ENCODE data around the gene LMX1A.

Gene LMX1A

DNA sequence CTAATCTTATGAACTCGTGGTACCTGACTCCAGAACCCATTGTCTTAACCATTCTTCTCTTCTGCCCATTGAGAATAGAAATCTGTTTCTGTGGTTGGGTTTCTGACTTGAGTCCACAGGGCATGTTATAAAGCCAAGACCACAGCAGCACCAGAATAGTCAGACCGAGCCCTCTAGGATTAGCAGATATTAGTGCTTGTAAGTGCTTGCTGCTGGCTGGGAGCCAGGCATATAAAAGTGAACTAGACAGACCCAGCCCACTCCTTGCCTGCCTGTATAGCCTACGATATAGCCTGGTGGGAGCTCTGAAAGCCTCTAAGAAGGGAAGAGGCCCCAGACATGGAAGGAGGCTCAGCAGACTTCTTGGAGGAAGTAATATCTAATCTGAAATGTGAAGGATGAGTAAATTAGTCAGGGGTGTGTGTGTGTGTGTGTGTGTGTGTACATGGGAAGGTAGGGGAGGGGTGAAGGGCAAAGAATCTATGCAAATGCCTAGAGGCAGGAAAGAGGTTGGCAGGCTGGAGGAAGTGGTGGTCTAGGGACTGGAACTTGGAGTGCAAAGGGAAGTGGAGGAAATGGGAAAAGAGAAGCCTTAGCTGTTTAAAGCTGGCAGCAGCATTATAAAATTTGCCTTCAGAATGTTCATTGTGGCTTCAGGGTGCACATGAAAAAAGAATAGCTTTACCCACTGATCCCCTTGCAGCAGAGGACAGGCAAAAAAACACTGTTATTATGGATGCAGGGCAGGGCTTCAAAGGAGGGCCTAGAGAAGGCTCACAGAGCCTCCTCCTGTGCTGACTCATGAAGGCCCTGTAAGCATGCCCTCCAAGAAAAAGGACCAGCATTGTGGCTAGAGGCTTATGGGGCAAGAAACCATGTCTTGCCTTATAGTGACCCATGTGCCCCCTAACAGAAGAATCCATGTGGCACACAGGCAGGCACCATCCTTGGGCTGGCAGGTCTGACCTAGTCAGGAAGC, 169.2 kb downstream of the LMX1A start:
- no peak for DNase-seq (ENCODE audit: low read depth, low spot score)
- no peak overlapping the region for H3K4me3 ChIP-seq (ENCODE audit: low read depth, low read length)
- CTCF ChIA-PET: no interaction called here
- POLR2A ChIA-PET: no interaction called here
- TF ChIP-seq, protein P1, sequence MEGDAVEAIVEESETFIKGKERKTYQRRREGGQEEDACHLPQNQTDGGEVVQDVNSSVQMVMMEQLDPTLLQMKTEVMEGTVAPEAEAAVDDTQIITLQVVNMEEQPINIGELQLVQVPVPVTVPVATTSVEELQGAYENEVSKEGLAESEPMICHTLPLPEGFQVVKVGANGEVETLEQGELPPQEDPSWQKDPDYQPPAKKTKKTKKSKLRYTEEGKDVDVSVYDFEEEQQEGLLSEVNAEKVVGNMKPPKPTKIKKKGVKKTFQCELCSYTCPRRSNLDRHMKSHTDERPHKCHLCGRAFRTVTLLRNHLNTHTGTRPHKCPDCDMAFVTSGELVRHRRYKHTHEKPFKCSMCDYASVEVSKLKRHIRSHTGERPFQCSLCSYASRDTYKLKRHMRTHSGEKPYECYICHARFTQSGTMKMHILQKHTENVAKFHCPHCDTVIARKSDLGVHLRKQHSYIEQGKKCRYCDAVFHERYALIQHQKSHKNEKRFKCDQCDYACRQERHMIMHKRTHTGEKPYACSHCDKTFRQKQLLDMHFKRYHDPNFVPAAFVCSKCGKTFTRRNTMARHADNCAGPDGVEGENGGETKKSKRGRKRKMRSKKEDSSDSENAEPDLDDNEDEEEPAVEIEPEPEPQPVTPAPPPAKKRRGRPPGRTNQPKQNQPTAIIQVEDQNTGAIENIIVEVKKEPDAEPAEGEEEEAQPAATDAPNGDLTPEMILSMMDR (IDR thresholded peaks at IDR 0.05; ENCODE audit: insufficient read depth, low read length, missing control alignments): no peak

DNA sequence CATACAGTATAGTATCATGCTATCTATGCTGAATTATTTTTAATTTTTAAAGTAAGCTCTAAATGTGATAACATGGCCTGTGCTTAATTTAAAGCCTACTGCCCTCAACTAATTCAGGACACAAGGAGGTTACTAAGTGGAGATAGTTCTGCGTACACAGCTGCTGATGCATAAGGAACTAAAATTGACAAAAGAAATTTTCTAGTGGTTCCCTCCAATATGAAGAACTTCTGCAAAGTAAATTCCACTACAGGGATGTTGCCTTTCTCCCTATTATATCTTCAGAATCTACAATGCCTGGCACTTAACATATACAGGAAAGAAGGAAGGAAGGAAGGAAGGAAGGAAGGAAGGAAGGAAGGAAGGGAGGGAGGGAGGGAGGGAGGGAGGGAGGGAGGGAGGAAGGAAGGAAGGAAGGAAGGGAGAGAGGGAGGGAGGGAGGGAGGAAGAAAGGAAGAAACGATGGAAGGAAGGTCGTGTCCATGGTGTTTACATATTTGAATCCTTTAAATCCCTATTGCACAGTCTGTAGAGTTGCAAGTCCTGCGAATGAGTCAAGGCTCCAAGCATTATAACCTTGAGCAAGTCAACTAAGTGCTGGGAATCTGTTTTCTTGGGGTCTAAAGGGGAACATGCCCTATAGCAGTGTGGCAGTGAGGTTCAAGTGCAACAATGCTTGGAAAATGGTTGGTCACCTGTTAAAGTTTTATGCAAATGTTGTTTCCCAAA, 171.2 kb downstream of the LMX1A start:
- no peak for DNase-seq (ENCODE audit: low read depth, low spot score)
- H3K4me3 ChIP-seq (ENCODE audit: low read depth, low read length): no peak overlapping the region
- CTCF ChIA-PET: no interaction called here
- TF ChIP-seq, protein P1 (IDR thresholded peaks at IDR 0.05; ENCODE audit: insufficient read depth, low read length, missing control alignments): no peak
- POLR2A ChIA-PET: no interaction called here

DNA sequence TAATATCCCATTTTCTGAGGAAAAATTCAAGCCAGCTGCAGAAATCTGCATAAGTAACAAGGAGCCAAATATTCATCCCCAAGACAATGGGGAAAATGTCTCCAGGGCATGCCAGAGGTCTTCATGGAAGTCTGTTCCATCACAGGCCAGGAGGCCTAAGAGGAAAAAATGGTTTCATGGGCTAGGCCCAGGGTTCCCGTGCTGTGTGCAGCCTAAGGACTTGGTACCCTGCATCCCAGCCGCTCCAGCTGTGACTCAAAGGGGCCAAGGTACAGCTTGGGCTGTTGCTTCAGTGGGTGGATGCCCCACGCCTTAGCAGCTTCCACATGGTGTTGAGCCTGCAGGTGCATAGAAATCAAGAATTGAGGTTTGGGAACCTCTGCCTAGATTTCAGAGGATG, 173.5 kb downstream of the LMX1A start:
- ChIA-PET CTCF (no interaction called here), POLR2A (no interaction called here)
- H3K4me3 ChIP-seq (ENCODE audit: low read depth, low read length): no peak overlapping the region

DNA sequence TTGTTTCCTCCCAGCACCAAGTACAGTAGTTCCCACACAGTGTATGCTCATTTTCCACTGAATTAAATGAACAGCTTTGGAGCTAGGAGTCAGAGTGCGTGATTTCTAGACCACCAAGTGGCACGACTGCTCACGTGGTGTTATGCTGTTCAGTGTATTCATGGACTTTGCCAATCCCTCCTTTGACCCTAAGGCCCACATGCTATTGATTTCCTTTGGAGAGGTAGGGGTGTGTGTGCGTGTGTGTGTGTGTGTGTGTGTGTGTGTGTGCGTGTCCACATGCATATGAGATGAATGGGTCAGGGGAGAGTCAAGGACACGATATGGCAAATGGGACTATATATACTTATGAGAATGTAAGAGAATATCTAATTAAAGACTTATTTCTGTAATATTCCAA, 177.2 kb downstream of the LMX1A start:
- H3K4me3 ChIP-seq (ENCODE audit: low read depth, low read length): no peak overlapping the region
- POLR2A ChIA-PET: no interaction called here
- DNase-seq (ENCODE audit: low read depth, low spot score): no peak
- TF ChIP-seq, protein P1 (IDR thresholded peaks at IDR 0.05; ENCODE audit: insufficient read depth, low read length, missing control alignments): no peak
- CTCF ChIA-PET: no interaction called here

More for the DNA sequence above, 173.5 kb downstream of the LMX1A start:
- no peak for DNase-seq (ENCODE audit: low read depth, low spot score)
- TF ChIP-seq, protein P1 (IDR thresholded peaks at IDR 0.05; ENCODE audit: insufficient read depth, low read length, missing control alignments): no peak

DNA sequence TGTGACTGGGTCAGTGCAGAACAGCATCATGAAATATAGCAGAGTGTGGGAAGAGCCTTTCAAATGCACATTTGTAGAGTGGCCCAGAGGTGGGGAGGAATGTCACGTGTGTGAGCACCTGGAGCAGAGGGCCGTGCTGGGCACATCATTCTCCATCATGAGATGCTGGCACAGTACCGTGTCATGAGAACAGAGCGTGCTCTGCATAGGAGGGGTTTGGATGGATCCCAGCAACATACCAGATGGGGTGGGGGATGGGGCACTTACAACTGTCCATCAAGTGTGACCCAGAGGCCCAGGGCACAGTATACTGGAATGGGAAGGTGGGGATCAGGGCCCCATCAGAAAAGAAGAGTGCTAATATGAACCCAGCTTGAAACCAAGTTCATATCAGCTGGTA, 182.0 kb downstream of the LMX1A start:
- ChIA-PET POLR2A (no interaction called here), CTCF (no interaction called here)
- no peak for DNase-seq (ENCODE audit: low read depth, low spot score)
- TF ChIP-seq, protein P1 (IDR thresholded peaks at IDR 0.05; ENCODE audit: insufficient read depth, low read length, missing control alignments): no peak
- no peak overlapping the region for H3K4me3 ChIP-seq (ENCODE audit: low read depth, low read length)

DNA sequence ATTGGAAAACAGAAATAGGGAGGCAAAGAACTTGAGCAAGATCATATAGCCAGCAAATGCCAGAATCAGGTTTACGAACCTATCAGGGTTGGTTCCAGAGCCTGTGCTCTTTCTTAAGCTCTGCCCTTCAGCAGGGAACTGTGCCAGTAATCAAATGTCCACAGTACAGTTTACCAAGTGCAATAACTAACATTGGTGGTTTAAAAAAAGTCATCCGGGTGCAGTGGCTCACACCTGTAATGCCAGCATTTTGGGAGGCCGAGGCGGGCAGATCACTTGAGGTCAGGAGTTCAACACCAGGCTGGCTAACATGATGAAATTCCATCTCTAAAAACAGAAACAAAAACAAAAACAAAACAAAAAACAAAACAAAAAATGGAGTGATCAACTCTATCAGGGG, 182.7 kb downstream of the LMX1A start:
- no peak for DNase-seq (ENCODE audit: low read depth, low spot score)
- TF ChIP-seq, protein P1 (IDR thresholded peaks at IDR 0.05; ENCODE audit: insufficient read depth, low read length, missing control alignments): no peak
- ChIA-PET POLR2A (no interaction called here), CTCF (no interaction called here)
- H3K4me3 ChIP-seq (ENCODE audit: low read depth, low read length): no peak overlapping the region
